ENCODE results near the gene ARID4B. TPM values are rescaled to one million over a fixed set of nuclear protein-coding genes. Genes with fewer than 3 reads are reported as not detected.

The ARID4B gene
- total RNA-seq, 4 donors from 2014 or later, result 23.6 to 37.9 (median 33.0) TPM

DNA sequence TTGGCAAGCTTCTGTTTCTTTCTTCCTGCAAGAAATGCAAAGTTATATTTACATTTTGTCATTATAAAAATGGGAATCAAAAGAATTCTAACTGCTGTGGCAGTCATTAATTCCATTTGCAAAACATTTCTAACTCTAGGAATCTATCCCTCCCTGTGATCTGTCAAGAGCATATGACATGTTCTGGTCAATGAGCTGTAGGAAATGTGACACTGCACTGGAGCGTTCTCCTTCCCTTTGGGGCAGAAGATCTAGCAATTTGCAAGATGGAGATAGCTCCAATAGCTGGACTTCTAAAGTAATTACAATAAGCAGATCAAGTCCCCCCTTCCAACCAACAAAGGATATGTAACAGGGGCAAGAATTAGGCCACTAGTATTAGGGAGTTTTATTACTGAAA, 205.6 kb downstream of the ARID4B start:
- TF ChIP-seq, protein P1, sequence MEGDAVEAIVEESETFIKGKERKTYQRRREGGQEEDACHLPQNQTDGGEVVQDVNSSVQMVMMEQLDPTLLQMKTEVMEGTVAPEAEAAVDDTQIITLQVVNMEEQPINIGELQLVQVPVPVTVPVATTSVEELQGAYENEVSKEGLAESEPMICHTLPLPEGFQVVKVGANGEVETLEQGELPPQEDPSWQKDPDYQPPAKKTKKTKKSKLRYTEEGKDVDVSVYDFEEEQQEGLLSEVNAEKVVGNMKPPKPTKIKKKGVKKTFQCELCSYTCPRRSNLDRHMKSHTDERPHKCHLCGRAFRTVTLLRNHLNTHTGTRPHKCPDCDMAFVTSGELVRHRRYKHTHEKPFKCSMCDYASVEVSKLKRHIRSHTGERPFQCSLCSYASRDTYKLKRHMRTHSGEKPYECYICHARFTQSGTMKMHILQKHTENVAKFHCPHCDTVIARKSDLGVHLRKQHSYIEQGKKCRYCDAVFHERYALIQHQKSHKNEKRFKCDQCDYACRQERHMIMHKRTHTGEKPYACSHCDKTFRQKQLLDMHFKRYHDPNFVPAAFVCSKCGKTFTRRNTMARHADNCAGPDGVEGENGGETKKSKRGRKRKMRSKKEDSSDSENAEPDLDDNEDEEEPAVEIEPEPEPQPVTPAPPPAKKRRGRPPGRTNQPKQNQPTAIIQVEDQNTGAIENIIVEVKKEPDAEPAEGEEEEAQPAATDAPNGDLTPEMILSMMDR (IDR thresholded peaks at IDR 0.05), result no peak
- no peak for TF ChIP-seq POLR2A (IDR thresholded peaks at IDR 0.05)
- DNase-seq (ENCODE audit: low spot score in 2 of 2), result no peak
- intact Hi-C loops (cut with DNase I; ENCODE audit: low total_unique reads), result no loop called here
- 59 to 67% methylated on average over 1 of the region's 1 CpG for WGBS, 2 donors
- no peak overlapping the region for H3K4me3 ChIP-seq (ENCODE audit: low read depth, poor library complexity, severe bottlenecking)

Small RNA genes within 50 kb of the gene (microRNA-seq; reads per million reads assigned to microRNA genes)
- 0 reads per million in 2 donors for gene MIR4753 (ENCODE audit: borderline number of aligned reads in 1 of 2, borderline replicate concordance in 2 of 2)

Other genes starting within 250 kb of the ARID4B start
- 100 to 1,000 TPM in 3 of 4 donors, 10 to 100 TPM in 1; 69.4 to 121 (median 112) TPM for gene TOMM20, start 199.3 kb downstream of the ARID4B start, total RNA-seq
- gene RBM34, start 166.9 kb downstream of the ARID4B start, total RNA-seq, result 10 to 100 TPM; 38.7 to 60.0 (median 46.1) TPM
- 10 to 100 TPM; 21.7 to 32.5 (median 28.9) TPM for gene GGPS1, start 391 bp upstream of the ARID4B start, total RNA-seq
- 10 to 100 TPM; 12.0 to 35.8 (median 17.0) TPM for gene TBCE, start 39.2 kb upstream of the ARID4B start, total RNA-seq
- 10 to 100 TPM; 21.7 to 46.2 (median 26.1) TPM for gene B3GALNT2, start 176.3 kb upstream of the ARID4B start, total RNA-seq

Data from lower leg skin (tissue), 4 donors.